HepG2 (cell line): ENCODE data around the gene ZNF142. TPM values are rescaled to one million over a fixed set of nuclear protein-coding genes. Genes with fewer than 3 reads are reported as not detected.

Source experiments
- ASH2L ChIP-seq: fragments of 300-600, 200-600 bp; sonication (generic); IDR thresholded peaks from 2 replicates; pipeline ENCODE4 v1.7.0; 2017; ENCODE audit warnings: low read depth, mild to moderate bottlenecking, moderate library complexity, mixed read lengths, low read length; ENCODE audit not compliant: insufficient read length
- ELF3 ChIP-seq: IDR thresholded peaks from 2 replicates; pipeline ENCODE4 v1.6.1; 2016; ENCODE audit warnings: missing genetic modification reagents, missing compliant biosample characterization
- FOXM1 ChIP-seq: sonication (generic); formaldehyde crosslinking; IDR thresholded peaks from 2 replicates; pipeline ENCODE4 v1.5.0; 2020; ENCODE audit warnings: missing genetic modification reagents
- HDAC2 ChIP-seq: sonication (generic); formaldehyde crosslinking; IDR thresholded peaks from 2 replicates; pipeline ENCODE4 v1.4.0; 2020; ENCODE audit warnings: missing genetic modification reagents
- NKX3-1 ChIP-seq: sonication (generic); formaldehyde crosslinking; IDR thresholded peaks from 2 replicates; pipeline ENCODE4 v1.5.0; 2020; ENCODE audit warnings: missing genetic modification reagents
- NONO ChIP-seq, 2 experiments: fragments of 450-650 bp in 1 of 2; sonication (generic) in 1 of 2; formaldehyde crosslinking in 1 of 2; IDR thresholded peaks in 1 of 2; conservative IDR thresholded peaks in 1 of 2; 2 replicates each; pipeline versions ENCODE4 v1.6.1 to v1.8.0; 2017 to 2022; ENCODE audit warnings: mild to moderate bottlenecking in 1 of 2, missing genetic modification reagents in 1 of 2, moderate library complexity in 1 of 2
- POLR2AphosphoS2 ChIP-seq: IDR thresholded peaks from 2 replicates; pipeline ENCODE4 v1.6.1; 2011; ENCODE audit warnings: low read depth, low read length, improper control_type of control experiment
- ZFX ChIP-seq: sonication (generic); formaldehyde crosslinking; IDR thresholded peaks from 2 replicates; pipeline ENCODE4 v1.4.0; 2020; ENCODE audit warnings: mild to moderate bottlenecking, low read depth, missing genetic modification reagents, moderate library complexity
- ZNF251 ChIP-seq: sonication (generic); formaldehyde crosslinking; IDR thresholded peaks from 2 replicates; pipeline ENCODE4 v1.9.0; 2021; ENCODE audit warnings: mild to moderate bottlenecking, missing genetic modification reagents
- ZNF331 ChIP-seq: sonication (generic); formaldehyde crosslinking; IDR thresholded peaks from 2 replicates; pipeline ENCODE4 v1.4.0; 2020; ENCODE audit warnings: missing genetic modification reagents
- ZNF605 ChIP-seq: sonication (generic); formaldehyde crosslinking; IDR thresholded peaks from 2 replicates; pipeline ENCODE4 v1.8.0; 2022; ENCODE audit warnings: mild to moderate bottlenecking, missing genetic modification reagents
- ZSCAN25 ChIP-seq: sonication (generic); formaldehyde crosslinking; IDR thresholded peaks from 2 replicates; pipeline ENCODE4 v1.8.0; 2022; ENCODE audit warnings: mild to moderate bottlenecking, missing genetic modification reagents
- polyA plus RNA-seq, 8 experiments: library from polyadenylated mRNA; depleted of rRNA in 3 of 8; stranded (reverse) in 7 of 8; unstranded in 1 of 8; fragments of >200 nt; fragmentation: Illumina TruSeq in 4 of 8; extraction: Trizol in 4 of 8; gene quantifications; 2 replicates each; pipeline versions ENCODE4 v1.2.1 to v1.2.3, GENCODE V29; 2011 to 2016; ENCODE audit warnings: low read depth in 4 of 8, missing spikeins in 1 of 8, mixed read lengths in 1 of 8; ENCODE audit not compliant: insufficient read depth in 1 of 8
- total RNA-seq, 5 experiments: library from RNA; depleted of rRNA; stranded (reverse); fragments of >200 nt; fragmentation: Illumina TruSeq; extraction: Trizol; gene quantifications; 2 replicates each; pipeline ENCODE4 v1.2.3, GENCODE V29; 2016; ENCODE audit warnings: low read depth in 1 of 5
- TF ChIP-seq, protein P1 (sequence below): sonication (generic); formaldehyde crosslinking; IDR thresholded peaks from 2 replicates; pipeline ENCODE4 v1.5.1; 2020; ENCODE audit warnings: mild to moderate bottlenecking, missing genetic modification reagents, moderate library complexity
- TF ChIP-seq, protein P2 (sequence below): sonication (generic); formaldehyde crosslinking; IDR thresholded peaks from 2 replicates; pipeline ENCODE4 v1.9.0; 2022; ENCODE audit warnings: low read depth, missing genetic modification reagents
- TF ChIP-seq, protein P3 (sequence below): IDR thresholded peaks from 2 replicates; pipeline ENCODE4 v1.6.1; 2016; ENCODE audit warnings: missing compliant biosample characterization, missing genetic modification reagents, borderline replicate concordance
- TF ChIP-seq, protein P4 (sequence below): sonication (generic); formaldehyde crosslinking; IDR thresholded peaks from 2 replicates; pipeline ENCODE4 v1.5.1; 2020; ENCODE audit warnings: missing genetic modification reagents, mild to moderate bottlenecking, borderline replicate concordance

Gene ZNF142
- total and polyA plus RNA-seq, 2 of the 13 experiments (the other 11 are each of a cell fraction or from before 2014, with no cell fraction given): 4.8 to 11.4 TPM

DNA sequence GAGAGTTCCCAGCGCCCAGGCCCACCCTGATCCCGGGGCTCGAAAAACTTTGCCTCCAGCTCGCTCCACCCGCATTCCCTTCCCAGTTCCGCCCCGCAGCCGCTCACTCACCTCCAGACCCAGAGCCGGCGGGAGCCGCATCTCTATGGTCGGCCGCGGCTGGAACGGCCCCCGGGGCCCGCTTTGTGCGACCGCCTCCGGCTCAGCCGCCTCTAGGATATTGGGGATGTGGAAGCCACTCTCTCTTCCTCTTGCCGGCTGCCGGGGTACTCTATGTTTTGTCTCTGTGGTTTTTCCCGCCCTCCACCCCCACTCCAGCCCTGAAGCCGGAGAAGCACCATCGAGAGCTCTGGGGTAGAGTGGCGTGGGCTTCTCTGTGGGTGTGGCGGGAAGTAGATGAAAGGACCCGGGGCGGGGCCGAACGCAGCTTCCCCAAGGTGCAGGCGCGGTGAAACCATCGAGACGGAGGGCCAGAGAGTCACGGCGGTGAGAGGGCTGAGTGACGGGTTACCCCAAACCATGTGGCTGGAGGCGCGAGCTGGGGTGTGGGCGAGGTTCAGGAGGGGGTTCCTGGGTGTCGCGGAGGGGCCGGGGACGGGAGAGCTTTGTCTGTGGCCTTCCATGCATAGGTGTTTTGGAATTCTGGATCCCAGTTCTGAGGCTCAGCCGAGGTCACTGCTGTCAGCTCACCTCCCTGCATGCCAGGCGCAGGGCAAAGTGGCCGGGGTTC lies at the start of gene ZNF142, which contains the start of gene BCS1L (continued):
- TF ChIP-seq, protein P1, sequence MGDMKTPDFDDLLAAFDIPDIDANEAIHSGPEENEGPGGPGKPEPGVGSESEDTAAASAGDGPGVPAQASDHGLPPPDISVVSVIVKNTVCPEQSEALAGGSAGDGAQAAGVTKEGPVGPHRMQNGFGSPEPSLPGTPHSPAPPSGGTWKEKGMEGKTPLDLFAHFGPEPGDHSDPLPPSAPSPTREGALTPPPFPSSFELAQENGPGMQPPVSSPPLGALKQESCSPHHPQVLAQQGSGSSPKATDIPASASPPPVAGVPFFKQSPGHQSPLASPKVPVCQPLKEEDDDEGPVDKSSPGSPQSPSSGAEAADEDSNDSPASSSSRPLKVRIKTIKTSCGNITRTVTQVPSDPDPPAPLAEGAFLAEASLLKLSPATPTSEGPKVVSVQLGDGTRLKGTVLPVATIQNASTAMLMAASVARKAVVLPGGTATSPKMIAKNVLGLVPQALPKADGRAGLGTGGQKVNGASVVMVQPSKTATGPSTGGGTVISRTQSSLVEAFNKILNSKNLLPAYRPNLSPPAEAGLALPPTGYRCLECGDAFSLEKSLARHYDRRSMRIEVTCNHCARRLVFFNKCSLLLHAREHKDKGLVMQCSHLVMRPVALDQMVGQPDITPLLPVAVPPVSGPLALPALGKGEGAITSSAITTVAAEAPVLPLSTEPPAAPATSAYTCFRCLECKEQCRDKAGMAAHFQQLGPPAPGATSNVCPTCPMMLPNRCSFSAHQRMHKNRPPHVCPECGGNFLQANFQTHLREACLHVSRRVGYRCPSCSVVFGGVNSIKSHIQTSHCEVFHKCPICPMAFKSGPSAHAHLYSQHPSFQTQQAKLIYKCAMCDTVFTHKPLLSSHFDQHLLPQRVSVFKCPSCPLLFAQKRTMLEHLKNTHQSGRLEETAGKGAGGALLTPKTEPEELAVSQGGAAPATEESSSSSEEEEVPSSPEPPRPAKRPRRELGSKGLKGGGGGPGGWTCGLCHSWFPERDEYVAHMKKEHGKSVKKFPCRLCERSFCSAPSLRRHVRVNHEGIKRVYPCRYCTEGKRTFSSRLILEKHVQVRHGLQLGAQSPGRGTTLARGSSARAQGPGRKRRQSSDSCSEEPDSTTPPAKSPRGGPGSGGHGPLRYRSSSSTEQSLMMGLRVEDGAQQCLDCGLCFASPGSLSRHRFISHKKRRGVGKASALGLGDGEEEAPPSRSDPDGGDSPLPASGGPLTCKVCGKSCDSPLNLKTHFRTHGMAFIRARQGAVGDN: peak; percentile 88
- peak; percentile 67 for TF ChIP-seq HDAC2 (CRISPR knock-in tag)
- no peak for TF ChIP-seq NONO (IDR thresholded peaks at IDR 0.05)
- TF ChIP-seq NONO (CRISPR knock-in tag; conservative IDR thresholded peaks at IDR 0.05): peak; percentile 82
- TF ChIP-seq, protein P2, sequence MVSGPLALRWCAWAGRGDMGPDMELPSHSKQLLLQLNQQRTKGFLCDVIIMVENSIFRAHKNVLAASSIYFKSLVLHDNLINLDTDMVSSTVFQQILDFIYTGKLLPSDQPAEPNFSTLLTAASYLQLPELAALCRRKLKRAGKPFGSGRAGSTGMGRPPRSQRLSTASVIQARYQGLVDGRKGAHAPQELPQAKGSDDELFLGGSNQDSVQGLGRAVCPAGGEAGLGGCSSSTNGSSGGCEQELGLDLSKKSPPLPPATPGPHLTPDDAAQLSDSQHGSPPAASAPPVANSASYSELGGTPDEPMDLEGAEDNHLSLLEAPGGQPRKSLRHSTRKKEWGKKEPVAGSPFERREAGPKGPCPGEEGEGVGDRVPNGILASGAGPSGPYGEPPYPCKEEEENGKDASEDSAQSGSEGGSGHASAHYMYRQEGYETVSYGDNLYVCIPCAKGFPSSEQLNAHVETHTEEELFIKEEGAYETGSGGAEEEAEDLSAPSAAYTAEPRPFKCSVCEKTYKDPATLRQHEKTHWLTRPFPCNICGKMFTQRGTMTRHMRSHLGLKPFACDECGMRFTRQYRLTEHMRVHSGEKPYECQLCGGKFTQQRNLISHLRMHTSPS (CRISPR knock-in tag): 0 out of 2 replicates have a peak, but pooled peaks have one; percentile 67
- peak; percentile 68 for TF ChIP-seq ELF3 (CRISPR knock-in tag)
- 0 out of 2 replicates have a peak, but pooled peaks have one; percentile 32 for TF ChIP-seq ZNF331 (CRISPR knock-in tag)
- TF ChIP-seq ZNF605 (CRISPR knock-in tag): peak; percentile 92
- TF ChIP-seq, protein P3, sequence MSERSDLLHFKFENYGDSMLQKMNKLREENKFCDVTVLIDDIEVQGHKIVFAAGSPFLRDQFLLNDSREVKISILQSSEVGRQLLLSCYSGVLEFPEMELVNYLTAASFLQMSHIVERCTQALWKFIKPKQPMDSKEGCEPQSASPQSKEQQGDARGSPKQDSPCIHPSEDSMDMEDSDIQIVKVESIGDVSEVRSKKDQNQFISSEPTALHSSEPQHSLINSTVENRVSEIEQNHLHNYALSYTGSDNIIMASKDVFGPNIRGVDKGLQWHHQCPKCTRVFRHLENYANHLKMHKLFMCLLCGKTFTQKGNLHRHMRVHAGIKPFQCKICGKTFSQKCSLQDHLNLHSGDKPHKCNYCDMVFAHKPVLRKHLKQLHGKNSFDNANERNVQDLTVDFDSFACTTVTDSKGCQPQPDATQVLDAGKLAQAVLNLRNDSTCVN (CRISPR knock-in tag): 0 out of 2 replicates have a peak, but pooled peaks have one; percentile 51
- TF ChIP-seq ZFX (CRISPR knock-in tag): peak; percentile 76; the same call in 1 of the 2 replicates
- TF ChIP-seq, protein P4, sequence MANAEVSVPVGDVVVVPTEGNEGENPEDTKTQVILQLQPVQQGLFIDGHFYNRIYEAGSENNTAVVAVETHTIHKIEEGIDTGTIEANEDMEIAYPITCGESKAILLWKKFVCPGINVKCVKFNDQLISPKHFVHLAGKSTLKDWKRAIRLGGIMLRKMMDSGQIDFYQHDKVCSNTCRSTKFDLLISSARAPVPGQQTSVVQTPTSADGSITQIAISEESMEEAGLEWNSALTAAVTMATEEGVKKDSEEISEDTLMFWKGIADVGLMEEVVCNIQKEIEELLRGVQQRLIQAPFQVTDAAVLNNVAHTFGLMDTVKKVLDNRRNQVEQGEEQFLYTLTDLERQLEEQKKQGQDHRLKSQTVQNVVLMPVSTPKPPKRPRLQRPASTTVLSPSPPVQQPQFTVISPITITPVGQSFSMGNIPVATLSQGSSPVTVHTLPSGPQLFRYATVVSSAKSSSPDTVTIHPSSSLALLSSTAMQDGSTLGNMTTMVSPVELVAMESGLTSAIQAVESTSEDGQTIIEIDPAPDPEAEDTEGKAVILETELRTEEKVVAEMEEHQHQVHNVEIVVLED (CRISPR knock-in tag): peak; percentile 81
- no peak for TF ChIP-seq ZNF251 (CRISPR knock-in tag)
- TF ChIP-seq FOXM1: no peak
- TF ChIP-seq POLR2AphosphoS2: no peak
- TF ChIP-seq NKX3-1 (CRISPR knock-in tag): peak; percentile 86
- TF ChIP-seq ASH2L: peak; percentile 93
- TF ChIP-seq ZSCAN25: peak; percentile 74
